Ureter (tissue), 1 donor: ENCODE data around the gene PRPF31. TPM values are rescaled to one million over a fixed set of nuclear protein-coding genes. Genes with fewer than 3 reads are reported as not detected.

Source experiments
- total RNA-seq: library from RNA; stranded (reverse); gene quantifications from one replicate; pipeline ENCODE4 v1.2.4, GENCODE V29; 2023
- donor health status: DM: yes; HTN: yes; CAD: no.

The PRPF31 gene
- total RNA-seq, 1 donor from 2014 or later, result 59.0 TPM

Other genes starting within 250 kb of the PRPF31 start
- 155 TPM for gene MYADM, start 247.9 kb upstream of the PRPF31 start, total RNA-seq
- gene PRKCG, start 233.6 kb upstream of the PRPF31 start, total RNA-seq, result not detected
- not detected for gene CACNG7, start 206.5 kb upstream of the PRPF31 start, total RNA-seq
- gene CACNG8, start 152.8 kb upstream of the PRPF31 start, total RNA-seq, result 0.08 TPM
- gene CACNG6, start 124.1 kb upstream of the PRPF31 start, total RNA-seq, result not detected
- not detected for gene VSTM1, start 51.9 kb upstream of the PRPF31 start, total RNA-seq
- gene TARM1, start 34.4 kb upstream of the PRPF31 start, total RNA-seq, result not detected
- 1.7 TPM for gene OSCAR, start 15.0 kb upstream of the PRPF31 start, total RNA-seq
- gene NDUFA3, start 12.9 kb upstream of the PRPF31 start, total RNA-seq, result 126 TPM
- gene TFPT, start 97 bp upstream of the PRPF31 start, total RNA-seq, result 16.8 TPM
- 54.6 TPM for gene CNOT3, start 22.0 kb downstream of the PRPF31 start, total RNA-seq
- 5.8 TPM for gene LENG1, start 44.0 kb downstream of the PRPF31 start, total RNA-seq
- gene TMC4, start 57.4 kb downstream of the PRPF31 start, total RNA-seq, result 155 TPM
- gene MBOAT7, start 73.8 kb downstream of the PRPF31 start, total RNA-seq, result 175 TPM
- 27.7 TPM for gene TSEN34, start 75.6 kb downstream of the PRPF31 start, total RNA-seq
- gene RPS9, start 85.1 kb downstream of the PRPF31 start, total RNA-seq, result 1,389 TPM
- 5.6 TPM for gene LILRB3, start 107.3 kb downstream of the PRPF31 start, total RNA-seq
- 1.6 TPM for gene LILRA6, start 127.0 kb downstream of the PRPF31 start, total RNA-seq
- 5.3 TPM for gene LILRB5, start 141.5 kb downstream of the PRPF31 start, total RNA-seq
- 2.6 TPM for gene LILRB2, start 165.4 kb downstream of the PRPF31 start, total RNA-seq
- 2.1 TPM for gene LILRA5, start 197.4 kb downstream of the PRPF31 start, total RNA-seq
- gene LILRA4, start 223.4 kb downstream of the PRPF31 start, total RNA-seq, result 0.44 TPM
- 16.1 TPM for gene LAIR1, start 249.2 kb downstream of the PRPF31 start, total RNA-seq